ENCODE measurements around the gene ALOX12.
"Not testable (repeated sequence)": the region's sequence is repeated elsewhere in the genome, so short reads cannot be mapped to it uniquely, and the experiment has no call there.

ALOX12 gene

DNA sequence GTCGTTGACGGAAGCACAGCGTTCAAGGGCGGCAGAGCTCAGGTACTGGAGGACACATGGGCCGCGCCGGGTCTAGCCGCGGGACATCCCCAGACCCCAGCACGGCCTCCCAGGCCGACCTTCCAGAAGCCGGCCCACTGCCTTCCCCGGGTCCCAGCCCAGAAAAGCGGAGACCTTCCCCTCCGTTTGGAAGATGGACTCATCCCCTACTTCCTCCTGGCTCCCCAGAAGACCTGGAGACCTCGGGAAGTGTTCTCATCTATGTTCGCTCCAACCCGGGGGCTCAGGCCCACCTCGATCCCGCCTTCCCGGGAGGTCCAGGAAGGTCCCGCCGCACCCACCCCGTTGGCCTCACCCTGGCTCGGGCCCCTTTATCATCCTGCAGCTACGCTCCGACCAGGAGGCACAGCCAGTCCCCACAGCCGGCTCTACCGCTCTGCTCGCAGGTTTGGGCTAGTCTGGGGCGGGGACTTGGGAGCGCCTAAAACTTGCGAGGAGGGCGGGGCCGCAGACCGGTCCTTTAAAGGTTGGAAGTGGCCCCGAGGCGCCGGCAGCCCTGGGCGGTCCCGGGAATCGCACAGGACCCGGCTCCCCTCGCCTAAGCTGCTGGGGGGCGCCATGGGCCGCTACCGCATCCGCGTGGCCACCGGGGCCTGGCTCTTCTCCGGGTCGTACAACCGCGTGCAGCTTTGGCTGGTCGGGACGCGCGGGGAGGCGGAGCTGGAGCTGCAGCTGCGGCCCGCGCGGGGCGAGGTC is at the start of gene ALOX12:
Gene ALOX12, plus strand, starts transcription at position 550 of the 756 bp plus-strand sequence. Its CDS starts 69 bp downstream, at position 619.
- DNase-seq, result no peak

DNA sequence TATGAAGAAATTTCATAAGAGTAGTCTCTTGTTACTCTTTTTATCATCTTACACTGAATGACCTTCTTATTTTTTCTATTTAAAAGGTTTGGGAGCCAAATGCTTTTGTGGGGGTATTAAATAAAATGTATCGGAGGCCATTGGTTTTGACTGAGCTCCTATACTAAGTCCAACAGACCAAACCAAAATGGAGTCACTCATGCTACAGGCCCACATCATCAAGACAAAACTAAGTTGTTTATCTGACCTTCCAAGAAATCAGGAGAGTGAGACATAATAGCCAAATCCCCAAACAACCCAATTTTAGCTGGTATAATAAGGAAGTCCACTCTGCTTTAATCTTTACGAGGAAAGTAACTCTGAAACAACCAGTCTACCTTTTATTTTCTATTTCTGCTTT is 48.1 kb upstream of the ALOX12 start:
- DNase-seq, result no peak

GRCh38 chr17:6948562-6948961 is 47.3 kb upstream of the ALOX12 start:
- DNase-seq, result no peak

GRCh38 chr17:6948976-6949375 is 46.9 kb upstream of the ALOX12 start:
- DNase-seq, result no peak

DNA sequence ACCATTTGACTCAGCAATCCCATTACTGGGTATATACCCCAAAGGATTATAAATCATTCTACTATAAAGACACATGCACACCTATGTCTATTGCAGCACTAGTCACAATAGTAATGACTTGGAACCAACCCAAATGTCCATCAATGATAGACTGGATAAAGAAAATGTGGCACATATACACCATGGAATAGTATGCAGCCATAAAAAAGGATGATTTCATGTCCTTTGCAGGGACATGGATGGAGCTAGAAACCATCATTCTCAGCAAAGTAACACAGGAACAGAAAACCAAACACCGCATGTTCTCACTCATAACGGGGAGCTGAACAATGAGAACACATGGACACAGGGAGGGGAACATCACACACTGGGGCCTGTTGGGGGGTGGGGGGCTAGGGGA is 44.9 kb upstream of the ALOX12 start:
- not testable (repeated sequence) for DNase-seq

DNA sequence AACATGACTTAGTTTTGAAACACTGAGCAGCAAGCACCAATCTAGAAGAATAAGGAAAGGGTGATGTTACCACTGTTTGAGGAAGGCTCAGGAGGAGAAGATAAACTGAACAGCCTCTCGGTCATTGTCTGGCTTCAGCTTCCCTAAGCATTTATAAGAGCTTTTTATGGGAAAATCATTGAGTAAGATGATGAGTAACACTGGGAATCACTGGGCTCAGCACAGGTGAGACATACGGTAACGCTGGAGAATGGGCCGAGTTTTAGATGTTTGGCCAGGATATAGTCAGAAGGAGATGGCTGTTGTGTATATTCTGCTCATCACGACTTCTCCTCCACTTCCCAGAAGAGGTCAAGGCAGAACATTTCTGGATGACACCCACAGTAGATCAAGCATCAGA is 42.2 kb upstream of the ALOX12 start:
- no peak for DNase-seq

DNA sequence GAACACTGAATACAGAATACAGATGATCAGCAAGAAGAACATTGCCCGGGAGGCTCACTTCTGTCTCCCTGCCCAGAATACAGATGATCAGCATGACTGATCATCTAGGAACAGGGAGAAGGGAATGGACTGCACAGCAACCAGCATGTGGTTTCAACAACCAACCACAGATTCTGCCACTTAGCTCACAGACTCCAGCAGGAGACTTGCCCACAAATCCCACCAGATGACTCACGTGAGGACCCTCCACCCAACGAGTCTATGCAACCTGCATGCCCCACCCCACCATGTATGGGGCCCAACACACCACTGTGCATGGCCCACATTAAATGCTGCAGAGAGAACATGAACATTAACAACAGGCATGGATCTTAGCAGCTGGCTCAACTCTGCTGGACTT is 36.1 kb upstream of the ALOX12 start:
- no peak for DNase-seq

- DNase-seq, result peak; percentile 29
Observed at GRCh38 chr17:6969323-6969726, 26.5 kb upstream of the ALOX12 start.

- no peak for DNase-seq
Observed at GRCh38 chr17:6970992-6971391, 24.9 kb upstream of the ALOX12 start.

GRCh38 chr17:6979440-6979839 is 16.4 kb upstream of the ALOX12 start:
- DNase-seq, result not testable (repeated sequence)

DNA sequence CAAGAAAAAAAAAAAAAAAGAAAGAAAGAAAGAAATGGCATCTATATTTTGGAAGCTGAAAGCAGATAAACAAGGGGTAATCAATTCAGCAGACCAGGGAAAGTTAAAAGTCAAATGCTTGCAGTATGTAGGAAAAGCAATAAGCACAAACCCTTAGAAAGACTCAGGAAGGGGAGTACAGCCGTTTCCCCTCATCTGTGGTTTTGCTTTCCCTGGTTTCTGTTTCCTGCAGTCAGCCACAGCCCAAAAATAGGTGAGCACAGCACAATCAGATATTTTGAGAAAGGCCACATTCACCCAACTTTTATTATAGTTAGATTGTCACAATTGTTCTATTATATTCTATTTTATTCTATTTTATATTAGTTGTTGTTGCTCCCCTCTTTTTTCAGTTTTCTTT is 14.4 kb upstream of the ALOX12 start:
- no peak for DNase-seq

GRCh38 chr17:6985266-6985665 is 10.6 kb upstream of the ALOX12 start:
- no peak for DNase-seq

DNA sequence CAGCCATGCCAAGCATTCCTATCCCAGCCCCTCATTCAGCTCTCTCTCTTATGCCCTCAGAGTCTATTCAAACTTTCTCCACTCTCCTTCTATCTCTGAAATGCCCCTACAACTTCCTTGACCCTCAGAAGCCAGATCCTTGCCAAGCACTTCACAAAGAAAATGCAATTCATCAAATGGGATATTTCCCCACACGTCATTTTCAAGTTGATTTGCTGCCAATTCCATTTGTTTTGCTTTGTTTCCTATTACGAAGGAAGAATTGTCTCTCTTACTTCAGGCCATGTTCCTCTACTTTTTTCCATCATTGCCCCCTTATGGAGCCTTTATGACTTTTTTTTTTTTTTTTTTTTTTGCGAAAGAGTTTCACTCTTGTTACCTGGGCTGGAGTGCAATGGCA is 9.2 kb upstream of the ALOX12 start:
- no peak for DNase-seq

- no peak for DNase-seq
Observed at GRCh38 chr17:6989779-6990178, 6.1 kb upstream of the ALOX12 start.

DNA sequence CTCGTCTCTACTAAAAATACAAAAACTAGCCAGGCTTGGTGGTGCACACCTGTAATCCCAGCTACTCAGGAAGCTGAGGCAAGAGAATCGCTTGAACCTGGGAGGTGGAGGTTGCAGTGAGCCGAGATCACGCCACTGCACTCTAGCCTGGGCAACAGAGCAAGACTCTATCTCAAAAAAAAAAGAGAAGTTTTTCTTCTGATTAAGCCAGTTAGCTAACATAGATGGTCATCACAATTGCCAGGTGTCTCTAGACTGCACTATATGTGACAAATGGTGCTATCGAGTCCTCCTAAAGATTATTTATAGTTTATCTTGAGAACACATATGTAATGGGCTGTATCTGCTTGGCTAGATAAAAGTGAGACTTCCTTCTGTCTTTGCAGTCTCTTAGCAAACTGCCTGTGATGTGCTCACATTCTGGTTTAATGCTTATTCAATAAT is 2.2 kb upstream of the ALOX12 start:
- not testable (repeated sequence) for DNase-seq

DNA sequence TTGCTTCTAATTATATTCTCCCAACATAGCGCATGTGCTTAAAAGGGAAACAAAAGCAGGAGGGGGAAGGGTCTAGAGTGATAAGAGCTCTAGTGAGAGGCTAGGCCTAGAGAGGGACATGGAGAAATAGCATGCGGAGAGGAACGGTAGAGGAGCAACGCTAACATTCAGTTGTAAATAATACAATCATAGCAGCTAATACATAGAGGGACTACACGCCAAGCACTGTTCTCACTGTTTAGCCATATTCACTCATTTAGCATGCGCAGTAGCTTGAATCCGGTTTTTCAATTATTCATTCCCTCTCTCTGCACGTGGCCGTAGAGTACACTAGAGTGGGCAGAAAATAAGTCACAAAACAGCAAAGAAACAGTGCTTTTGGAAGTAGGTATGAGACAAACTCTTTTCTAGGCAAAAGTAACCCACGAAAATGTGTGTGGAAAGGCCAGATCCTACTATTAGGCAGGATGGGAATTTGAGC is 1.7 kb upstream of the ALOX12 start:
- DNase-seq, result no peak

- no peak for DNase-seq
Observed at GRCh38 chr17:6994666-6995256, 1.1 kb upstream of the ALOX12 start.

DNA sequence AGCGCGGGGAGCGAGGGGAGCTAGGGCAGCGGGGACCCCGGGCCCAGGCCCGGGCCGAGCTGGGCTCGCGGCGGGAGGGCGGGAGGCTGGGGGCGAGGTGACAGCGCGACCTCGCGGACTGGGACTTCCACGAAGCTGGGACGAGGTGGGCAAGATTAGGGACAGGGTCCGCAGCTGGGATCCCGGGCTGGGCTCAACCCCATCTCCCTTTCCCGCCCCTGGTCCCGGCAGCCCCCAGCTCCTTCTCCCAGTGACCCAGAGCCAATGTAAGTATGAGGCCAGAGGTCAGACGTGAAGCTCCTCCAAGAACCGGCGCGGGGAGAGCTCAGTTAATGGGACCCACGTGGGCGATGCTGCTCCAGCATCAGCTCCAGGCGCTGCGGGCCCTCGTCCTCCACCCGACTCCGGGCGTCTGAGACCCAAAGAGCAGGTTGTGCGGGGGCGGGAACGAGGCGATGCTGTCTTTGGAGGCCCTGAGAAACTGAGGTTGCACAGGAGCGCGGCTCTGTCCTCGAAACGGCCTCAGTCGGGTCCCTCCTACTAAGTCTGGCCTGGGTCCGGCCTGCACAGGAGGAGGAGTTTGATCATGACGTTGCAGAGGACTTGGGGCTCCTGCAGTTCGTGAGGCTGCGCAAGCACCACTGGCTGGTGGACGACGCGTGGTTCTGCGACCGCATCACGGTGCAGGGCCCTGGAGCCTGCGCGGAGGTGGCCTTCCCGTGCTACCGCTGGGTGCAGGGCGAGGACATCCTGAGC is 585 bp downstream of the ALOX12 start:
- DNase-seq, result no peak

GRCh38 chr17:6997171-6997570 is 1.3 kb downstream of the ALOX12 start:
- no peak for DNase-seq

- no peak for DNase-seq
Observed at GRCh38 chr17:6998855-6999508, 3.1 kb downstream of the ALOX12 start.

DNA sequence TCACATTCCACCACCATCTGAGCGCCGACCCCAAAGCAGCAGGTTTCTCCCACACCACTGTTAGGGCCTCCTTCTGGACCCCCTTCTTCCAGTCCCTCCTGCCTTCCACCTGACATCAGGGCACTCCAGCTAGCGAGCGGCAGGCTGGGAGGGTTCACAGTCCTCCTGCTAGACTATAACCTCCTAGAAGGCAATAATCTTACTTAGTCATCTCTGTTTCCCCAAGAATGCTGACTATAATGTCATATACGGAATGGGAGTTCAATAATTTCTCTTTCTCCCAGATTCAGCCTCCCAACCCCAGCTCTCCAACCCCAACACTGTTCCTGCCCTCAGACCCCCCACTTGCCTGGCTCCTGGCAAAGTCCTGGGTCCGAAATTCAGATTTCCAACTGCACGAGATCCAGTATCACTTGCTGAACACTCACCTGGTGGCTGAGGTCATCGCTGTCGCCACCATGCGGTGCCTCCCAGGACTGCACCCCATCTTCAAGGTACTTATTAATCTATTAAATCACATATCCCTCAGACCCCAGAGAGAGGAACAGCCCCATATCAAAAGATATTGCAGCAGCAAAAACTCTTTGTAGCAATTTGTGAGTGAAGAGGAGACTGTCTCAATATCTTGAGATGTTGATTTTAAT is 5.6 kb downstream of the ALOX12 start:
- no peak for DNase-seq

DNA sequence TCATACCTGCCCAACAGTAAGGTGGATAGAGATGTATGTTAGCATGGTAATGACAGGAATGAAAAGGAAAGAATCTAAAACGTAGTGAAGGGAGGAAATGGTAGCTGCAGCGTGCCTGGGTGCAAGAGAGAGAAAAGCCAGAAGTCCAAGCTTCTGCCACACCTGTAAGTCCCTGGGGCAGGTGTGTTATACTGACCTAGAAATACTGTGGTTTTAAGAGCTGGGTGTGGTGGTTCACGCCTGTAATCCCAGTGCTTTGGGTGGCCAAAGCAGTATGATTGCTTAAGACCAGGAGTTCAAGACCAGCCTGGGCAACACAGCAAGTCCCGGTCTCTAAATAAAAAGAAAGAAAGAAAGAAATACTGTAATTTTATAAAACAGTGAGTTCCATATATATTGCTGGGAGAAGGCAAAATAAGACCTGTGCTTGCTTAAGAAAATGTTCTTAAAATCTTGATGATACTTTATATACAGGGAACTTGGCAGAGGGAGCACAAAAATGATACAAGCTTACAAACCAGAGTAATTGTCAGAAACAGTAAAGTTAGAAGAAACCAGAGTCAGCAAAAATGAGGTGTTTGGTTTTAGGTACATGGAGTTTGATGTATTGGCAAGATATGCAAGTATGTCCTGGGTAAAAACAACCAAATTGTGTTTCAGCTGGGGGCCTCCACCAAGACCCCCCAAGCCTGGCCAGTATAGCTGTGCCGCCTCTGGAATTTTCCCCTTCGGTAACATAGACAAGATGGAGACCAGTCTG is 6.6 kb downstream of the ALOX12 start:
- no peak for DNase-seq
